GM23248 (cell line): ENCODE measurements around the gene ECI1.

Experiments
- EZH2 ChIP-seq: fragments of 200-600 bp; sonication (generic); IDR thresholded peaks from 2 replicates; pipeline ENCODE4 v1.6.1; 2018; ENCODE audit warnings: antibody characterized with exemption, mild to moderate bottlenecking; ENCODE audit not compliant: insufficient read depth, poor library complexity, severe bottlenecking
- EZH2phosphoT487 ChIP-seq: fragments of 200-600 bp; sonication (generic); IDR thresholded peaks from 2 replicates; pipeline ENCODE4 v1.6.1; 2018; ENCODE audit warnings: antibody characterized with exemption, moderate library complexity, mild to moderate bottlenecking, low read depth; ENCODE audit not compliant: insufficient read depth

DNA sequence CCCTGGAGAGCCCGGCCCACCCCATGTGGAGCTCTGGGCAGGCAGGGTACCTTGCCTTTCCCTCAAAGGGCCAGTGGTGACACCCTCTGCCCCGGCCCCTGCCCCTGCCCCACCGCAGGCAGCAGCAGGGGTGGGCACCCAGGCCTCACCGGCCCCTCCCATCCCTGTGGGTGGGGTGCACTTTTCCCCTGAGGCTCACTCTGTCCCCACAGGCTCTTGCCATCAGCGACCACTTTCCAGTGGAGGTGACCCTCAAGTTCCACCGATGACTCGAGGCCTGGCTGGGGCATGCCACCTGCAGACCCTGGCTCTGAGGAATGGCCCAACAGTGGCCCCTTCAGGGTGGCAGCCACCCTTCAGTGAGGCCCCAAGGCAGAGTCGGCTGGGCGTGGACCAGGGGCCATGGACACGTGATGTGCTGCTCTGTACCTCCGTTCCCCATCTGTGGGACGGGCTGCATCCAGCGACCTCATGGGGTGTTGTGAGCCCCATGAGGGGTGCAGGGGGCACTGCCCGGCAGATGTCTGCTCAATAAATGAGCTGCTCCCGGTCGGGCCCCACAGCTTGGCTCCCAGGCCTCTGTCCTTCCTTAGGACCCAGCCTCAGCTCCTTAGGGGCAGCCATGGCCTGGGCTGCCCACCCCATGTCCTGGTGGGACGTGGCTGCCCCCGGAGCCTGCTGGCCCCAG is 13.1 kb downstream of the ECI1 start:
- no peak for TF ChIP-seq EZH2
- TF ChIP-seq EZH2phosphoT487: no peak
